ENCODE results near the gene PTPRM. TPM values are rescaled to one million over a fixed set of nuclear protein-coding genes. Genes with fewer than 3 reads are reported as not detected.

The PTPRM gene
- total RNA-seq, 1 experiment from 2014 or later: 14.5 TPM

GRCh38 chr18:8375249-8375648 lies 808.1 kb downstream of the PTPRM start:
- Histone ChIP-seq H3K9ac (ENCODE audit: low read length) (no peak overlapping the region), H3K36me3 (ENCODE audit: control insufficient read depth in 1 of 2, insufficient read depth in 2 of 2, low read length in 2 of 2) (no peaks in the 10 kb centered on the region), H4K20me1 (ENCODE audit: insufficient read depth) (no peaks in the 10 kb centered on the region), H2AFZ (ENCODE audit: low read depth, low read length, poor library complexity, severe bottlenecking) (no peak overlapping the region), H3K9me2 (ENCODE audit: insufficient read depth) (no peaks in the 10 kb centered on the region), H3K9me3 (ENCODE audit: control insufficient read depth in 1 of 2, insufficient read depth in 1 of 2, low read depth in 1 of 2, low read length in 2 of 2) (no peaks in the 10 kb centered on the region), H3K4me3 (replicated peaks in 1 of 2; ENCODE audit: low read depth in 1 of 2, low read length in 2 of 2) (no peak overlapping the region), H3K27ac (ENCODE audit: low read depth, low read length) (no peak overlapping the region), H3K4me1 (ENCODE audit: control insufficient read depth in 1 of 2, insufficient read depth in 2 of 2, low read length in 2 of 2) (no peaks in the 10 kb centered on the region), H3K79me2 (ENCODE audit: insufficient read depth, low read length) (no peaks in the 10 kb centered on the region), H3K27me3 (ENCODE audit: insufficient read depth, low read length) (no peaks in the 10 kb centered on the region), H3K4me2 (ENCODE audit: low read length) (no peak overlapping the region)
- BruUV-seq (replicated peaks): no TSS peak
- ChIA-PET CTCF (no interaction called here), POLR2A (no interaction called here), RAD21 (ENCODE audit: low non-redundant PET in 1 of 2, low total read pairs in 2 of 2, uncharacterized antibody in 2 of 2, unreplicated experiment in 2 of 2) (no interaction called here)
- ATAC-seq: no peak
- no peak for DNase-seq (ENCODE audit: low read depth, low spot score)
- intact Hi-C loops (cut with micrococcal nuclease): no loop called here
- TF ChIP-seq EZH2 (IDR thresholded peaks at IDR 0.05) (no peak), EGR1 (IDR thresholded peaks at IDR 0.05; ENCODE audit: low read depth) (no peak), RAD21 (IDR thresholded peaks at IDR 0.05; ENCODE audit: low read depth) (no peak), REST (IDR thresholded peaks at IDR 0.05; ENCODE audit: low read depth) (no peak), YY1 (IDR thresholded peaks at IDR 0.05; ENCODE audit: extremely low read depth, insufficient replicate concordance, low read depth, low read length) (no peak), JUND (IDR thresholded peaks at IDR 0.05) (no peak), SRF (IDR thresholded peaks at IDR 0.05; ENCODE audit: low read depth) (no peak), ZBTB33 (IDR thresholded peaks at IDR 0.05; ENCODE audit: extremely low read depth, insufficient replicate concordance, low read length) (no peak), ELF1 (IDR thresholded peaks at IDR 0.05; ENCODE audit: borderline replicate concordance, low read depth) (no peak), TCF7L2 (IDR thresholded peaks at IDR 0.05; ENCODE audit: borderline replicate concordance, extremely low read depth, insufficient read depth, insufficient read length) (no peak), SIN3A (IDR thresholded peaks at IDR 0.05; ENCODE audit: low read depth) (no peak), CEBPB (IDR thresholded peaks at IDR 0.05; ENCODE audit: low read depth) (no peak), ZNF274 (IDR thresholded peaks at IDR 0.05; ENCODE audit: low read depth, low read length) (no peak), ZFX (IDR thresholded peaks at IDR 0.05) (no peak), CTCF (IDR thresholded peaks at IDR 0.05 in 2 of 3, conservative IDR thresholded peaks at IDR 0.05 in 1 of 3; ENCODE audit: borderline replicate concordance in 1 of 3, insufficient read depth in 1 of 3, low read depth in 2 of 3, low read length in 2 of 3) (no peak)

All from HCT116 (cell line).